Measurements from ENCODE around the gene PSMD11. TPM values are rescaled to one million over a fixed set of nuclear protein-coding genes. Genes with fewer than 3 reads are reported as not detected.

The PSMD11 gene
- total and polyA plus RNA-seq, 7 donors, result 118 to 326 (median 207) TPM

DNA sequence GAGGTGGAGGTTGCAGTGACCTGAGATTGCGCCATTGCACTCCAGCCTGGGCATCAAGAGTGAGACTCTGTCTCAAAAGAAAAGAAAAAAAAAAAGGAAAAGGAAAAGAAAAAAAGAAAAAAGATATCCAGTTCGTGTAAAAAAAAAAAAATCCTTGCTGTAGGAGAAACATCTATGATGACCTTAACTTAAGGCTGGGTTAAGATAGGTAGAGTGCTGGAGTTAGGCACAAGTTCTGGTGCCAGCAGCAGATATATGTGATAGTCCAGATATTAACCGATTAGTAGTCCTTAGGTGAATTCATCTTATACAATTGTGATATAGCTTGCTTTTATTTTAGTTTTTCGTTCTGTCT, 17.2 kb downstream of the PSMD11 start:
- Histone ChIP-seq H3K9me3 (no peaks in the 10 kb centered on the region), H3K27me3 (ENCODE audit: insufficient read depth in 3 of 3, low read length in 2 of 3) (no peaks in the 10 kb centered on the region), H3K36me3 (ENCODE audit: insufficient read depth in 1 of 2, low read depth in 1 of 2) (peaks cover 8 to 93% of the 10 kb centered on the region in 2 donors), H3K4me3 (no peak overlapping the region), H3K27ac (no peak overlapping the region), H3K4me1 (peaks cover 9% of the 10 kb centered on the region)
- TF ChIP-seq CTCF (IDR thresholded peaks at IDR 0.05), result no peak
- 63 to 71% (median 64%) methylated on average over 4 of the region's 4 CpGs for WGBS, 3 donors
- ATAC-seq (peak; percentile 15 to 32 (median 28)), DNase-seq (no peak)
- intact Hi-C loops (cut with DNase I), result loop anchor here in 1 of 2 donors (10.0 kb wide), 1 partner anchor 293 kb away; no protein-coding TSS in a partner anchor

GRCh38 chr17:32461853-32462617, 17.7 kb downstream of the PSMD11 start:
- Histone ChIP-seq H3K36me3 (ENCODE audit: insufficient read depth in 1 of 2, low read depth in 1 of 2) (peaks cover 8 to 93% of the 10 kb centered on the region in 2 donors), H3K27ac (no peak overlapping the region), H3K27me3 (ENCODE audit: insufficient read depth in 3 of 3, low read length in 2 of 3) (no peaks in the 10 kb centered on the region), H3K4me1 (peaks cover 9% of the 10 kb centered on the region), H3K9me3 (no peaks in the 10 kb centered on the region), H3K4me3 (no peak overlapping the region)
- DNase-seq, result no peak
- peak; percentile 56 for TF ChIP-seq CTCF (IDR thresholded peaks at IDR 0.05)
- ATAC-seq, result peak; percentile 52 to 72 (median 68)
- 23 to 67% (median 43%) methylated on average over 1 of the region's 1 CpG for WGBS, 3 donors
- intact Hi-C loops (cut with DNase I), result loop anchor here (2.0 to 10.0 kb wide), 2 partner anchors 147 to 293 kb away; no protein-coding TSS in a partner anchor

DNA sequence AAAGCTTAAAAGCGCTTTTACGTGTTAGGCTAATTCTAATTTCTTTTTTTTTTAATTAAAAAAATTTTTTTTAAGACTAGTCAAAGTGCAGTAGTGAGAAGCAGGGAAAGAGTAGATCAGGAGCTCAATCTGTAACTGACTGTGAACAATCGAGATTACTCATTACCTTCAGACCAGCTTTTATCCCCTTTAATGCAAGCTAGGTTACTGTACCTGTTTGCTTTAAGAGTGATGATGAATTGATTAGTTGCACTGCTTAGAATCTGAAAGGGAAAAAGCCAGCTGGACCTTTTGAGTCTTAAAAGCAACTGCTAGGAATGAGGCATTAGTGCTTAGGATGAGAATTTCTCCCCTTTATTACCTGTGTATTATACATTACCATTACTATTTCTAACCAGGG, 19.0 kb downstream of the PSMD11 start:
- Histone ChIP-seq H3K27me3 (ENCODE audit: insufficient read depth in 3 of 3, low read length in 2 of 3) (no peaks in the 10 kb centered on the region), H3K36me3 (ENCODE audit: insufficient read depth in 1 of 2, low read depth in 1 of 2) (peaks cover 4 to 93% of the 10 kb centered on the region in 2 donors), H3K4me3 (no peak overlapping the region), H3K4me1 (peaks cover 9% of the 10 kb centered on the region), H3K9me3 (no peaks in the 10 kb centered on the region), H3K27ac (no peak overlapping the region)
- ATAC-seq (no peak), DNase-seq (no peak)
- intact Hi-C loops (cut with DNase I), result loop anchor here (2.0 to 10.0 kb wide), 2 partner anchors 145 to 291 kb away; no protein-coding TSS in a partner anchor
- TF ChIP-seq CTCF (IDR thresholded peaks at IDR 0.05), result no peak
- WGBS, 3 donors, result 93 to 97% (median 96%) methylated on average over 3 of the region's 3 CpGs

GRCh38 chr17:32464374-32464773, 20.1 kb downstream of the PSMD11 start:
- DNase-seq (no peak), ATAC-seq (no peak)
- Histone ChIP-seq H3K36me3 (ENCODE audit: insufficient read depth in 1 of 2, low read depth in 1 of 2) (peaks cover 9 to 93% of the 10 kb centered on the region in 2 donors), H3K9me3 (no peaks in the 10 kb centered on the region), H3K4me3 (no peak overlapping the region), H3K27me3 (ENCODE audit: insufficient read depth in 3 of 3, low read length in 2 of 3) (no peaks in the 10 kb centered on the region), H3K4me1 (peaks cover 9% of the 10 kb centered on the region), H3K27ac (no peak overlapping the region)
- intact Hi-C loops (cut with DNase I), result loop anchor here in 1 of 2 donors (10.0 kb wide), 1 partner anchor 290 kb away; no protein-coding TSS in a partner anchor
- no peak for TF ChIP-seq CTCF (IDR thresholded peaks at IDR 0.05)
- WGBS, 3 donors, result 80 to 86% (median 83%) methylated on average over 1 of the region's 1 CpG

All from psoas muscle (tissue), 8 donors.